Left ventricle myocardium superior (tissue), 1 donor: Measurements from ENCODE around the gene FAAP20. TPM values are rescaled to one million over a fixed set of nuclear protein-coding genes. Genes with fewer than 3 reads are reported as not detected.

Experiments
- ATAC-seq: fragments of 200-7000 bp; cut with Tn5 transposase; one replicate; pipeline ENCODE4 v1.9.1; 2020; ENCODE audit warnings: mild to moderate bottlenecking, moderate library complexity
- DNase-seq: peaks from one replicate; pipeline ENCODE4 v3.0.0-alpha.2; 2020
- intact Hi-C: fragments of 100-400 bp; cut with micrococcal nuclease; formaldehyde crosslinking; loops from one replicate; pipeline ENCODE4 v1.11.0; 2022
- long read RNA-seq: library from polyadenylated mRNA; unstranded; transcript quantifications from one replicate; pipeline ENCODE4 v2.0.0, GENCODE V29; 2021
- total RNA-seq: library from RNA; stranded (reverse); fragmentation: NEBNext Ultra II Directional; extraction: Animal tissue kit (Norgen Biotek cat#: 25700); gene quantifications from one replicate; pipeline ENCODE4 v1.2.1, GENCODE V29; 2021
- donor health status: DM: no; HTN: yes; CAD: no; lungs with severe emphysema.

The FAAP20 gene
- 38.4 TPM for total RNA-seq
- long read RNA-seq, transcript FAAP20-202 (4 exons, 729 nt), result major isoform, 23 of 47 reads
- long read RNA-seq, transcript FAAP20-203 (4 exons, 811 nt), result minor isoform, 5 of 47 reads
- long read RNA-seq, partial matches to known transcripts, result 6 of 47 reads
- long read RNA-seq, other reads (novel, unspliced or antisense), result 8 of 47 reads

GRCh38 chr1:2194319-2194897 is at the start of gene FAAP20:
Gene FAAP20 (minus strand): TSS chr1:2194772. CDS start chr1:2194749, 23 bp downstream.
- ATAC-seq (peak; percentile 66), DNase-seq (peak; percentile 84)
- intact Hi-C loops, result no loop called here

GRCh38 chr1:2242814-2243725 is 48.5 kb upstream of the FAAP20 start:
- ATAC-seq, result peak; percentile 71
- intact Hi-C loops, result no loop called here
- peak; percentile 67 for DNase-seq

GRCh38 chr1:2241820-2242219 is 47.2 kb upstream of the FAAP20 start:
- DNase-seq (peak; percentile 61), ATAC-seq (peak; percentile 19)
- intact Hi-C loops, result no loop called here

GRCh38 chr1:2240270-2241156 is 45.9 kb upstream of the FAAP20 start:
- ATAC-seq (peak; percentile 67), DNase-seq (peak; percentile 88)
- intact Hi-C loops, result no loop called here

- DNase-seq (no peak), ATAC-seq (no peak)
- intact Hi-C loops, result no loop called here
These were observed 44.9 kb upstream of the FAAP20 start for GRCh38 chr1:2239384-2239985.

- DNase-seq, result no peak
- ATAC-seq, result no peak
- intact Hi-C loops, result no loop called here
These were observed 44.4 kb upstream of the FAAP20 start for GRCh38 chr1:2239013-2239370.

- DNase-seq, result peak; percentile 59
- peak; percentile 0 for ATAC-seq
- intact Hi-C loops, result no loop called here
These were observed 43.9 kb upstream of the FAAP20 start for GRCh38 chr1:2238361-2239012.

GRCh38 chr1:2237773-2238172 is 43.2 kb upstream of the FAAP20 start:
- intact Hi-C loops, result no loop called here
- no peak for ATAC-seq
- peak; percentile 54 for DNase-seq

GRCh38 chr1:2236695-2237677 is 42.4 kb upstream of the FAAP20 start:
- intact Hi-C loops, result no loop called here
- DNase-seq, result peak; percentile 39
- ATAC-seq, result no peak

GRCh38 chr1:2235300-2235998 is 40.9 kb upstream of the FAAP20 start:
- intact Hi-C loops, result no loop called here

GRCh38 chr1:2234762-2235113 is 40.2 kb upstream of the FAAP20 start:
- DNase-seq (peak; percentile 56), ATAC-seq (peak; percentile 9)
- intact Hi-C loops, result no loop called here

More at GRCh38 chr1:2235300-2235998, 40.9 kb upstream of the FAAP20 start:
- DNase-seq (peak; percentile 31), ATAC-seq (no peak)

- intact Hi-C loops, result no loop called here
- DNase-seq, result peak; percentile 93
- ATAC-seq, result peak; percentile 70
These were observed 39.6 kb upstream of the FAAP20 start for GRCh38 chr1:2233997-2234761.

- intact Hi-C loops, result no loop called here
- DNase-seq (peak; percentile 26), ATAC-seq (no peak)
These were observed 38.9 kb upstream of the FAAP20 start for GRCh38 chr1:2233468-2233867.

- DNase-seq (peak; percentile 49), ATAC-seq (no peak)
- intact Hi-C loops, result no loop called here
These were observed 38.4 kb upstream of the FAAP20 start for GRCh38 chr1:2232916-2233438.

GRCh38 chr1:2232255-2232915 is 37.8 kb upstream of the FAAP20 start:
- intact Hi-C loops, result no loop called here
- peak; percentile 34 for DNase-seq
- no peak for ATAC-seq
